Epithelial cell of proximal tubule (primary cell): ENCODE results near the gene PACRG. TPM values are rescaled to one million over a fixed set of nuclear protein-coding genes. Genes with fewer than 3 reads are reported as not detected.

Source experiments
- DNase-seq: peaks from one replicate; pipeline ENCODE4 v3.0.0-alpha.2; 2011; ENCODE audit warnings: low read depth
- H3K4me3 ChIP-seq: 2 replicates; pipeline ENCODE4 v1.5.1; 2011; ENCODE audit warnings: low read depth, mild to moderate bottlenecking, low read length
- CTCF ChIP-seq: conservative IDR thresholded peaks from 2 replicates; pipeline ENCODE4 v1.5.1; 2012; ENCODE audit warnings: low read depth, mild to moderate bottlenecking, low read length
- total RNA-seq: library from RNA; depleted of rRNA; stranded (reverse); fragments of >200 nt; gene quantifications from 2 replicates; pipeline ENCODE4 v1.2.3, GENCODE V29; 2015

PACRG gene
- total RNA-seq, 1 donor from 2014 or later, result 0.12 TPM

GRCh38 chr6:162728706-162729105, 932 bp downstream of the PACRG start:
- no peak for TF ChIP-seq CTCF
- H3K4me3 ChIP-seq, result no peak overlapping the region
- no peak for DNase-seq

- H3K4me3 ChIP-seq, result no peak overlapping the region
- DNase-seq, result no peak
- TF ChIP-seq CTCF, result no peak
These were observed 2.7 kb downstream of the PACRG start for GRCh38 chr6:162730502-162730901.

GRCh38 chr6:162733489-162733888, 5.7 kb downstream of the PACRG start:
- TF ChIP-seq CTCF, result no peak
- DNase-seq, result no peak
- no peak overlapping the region for H3K4me3 ChIP-seq

GRCh38 chr6:162736961-162737360, 9.2 kb downstream of the PACRG start:
- peak; percentile 60 for TF ChIP-seq CTCF
- no peak for DNase-seq
- H3K4me3 ChIP-seq, result no peak overlapping the region

- no peak overlapping the region for H3K4me3 ChIP-seq
- DNase-seq, result no peak
- peak; percentile 14 for TF ChIP-seq CTCF
These were observed 23.0 kb downstream of the PACRG start for GRCh38 chr6:162750776-162751175.

GRCh38 chr6:162751211-162751859, 23.6 kb downstream of the PACRG start:
- no peak for TF ChIP-seq CTCF
- DNase-seq, result no peak

GRCh38 chr6:162753775-162754174, 26.0 kb downstream of the PACRG start:
- H3K4me3 ChIP-seq, result no peak overlapping the region
- DNase-seq, result no peak
- TF ChIP-seq CTCF, result no peak

More at GRCh38 chr6:162751211-162751859, 23.6 kb downstream of the PACRG start:
- no peak overlapping the region for H3K4me3 ChIP-seq
